Measurements from ENCODE around the gene RHOB. TPM values are rescaled to one million over a fixed set of nuclear protein-coding genes. Genes with fewer than 3 reads are reported as not detected.

Gene RHOB
- 246 and 257 TPM in 2 replicates for total RNA-seq

GRCh38 chr2:20446917-20447436 is at the start of gene RHOB:
TSS of gene RHOB (plus strand) at chr2:20447074. CDS start at chr2:20447466, 392 bp downstream.

Other genes with a start within 250 kb of the RHOB start
- gene SDC1, start 221.9 kb upstream of the RHOB start, total RNA-seq, result 1.4 and 1.9 TPM in 2 replicates
- 13.2 and 18.7 TPM in 2 replicates for gene PUM2, start 96.2 kb upstream of the RHOB start, total RNA-seq
- gene HS1BP3, start 204.0 kb downstream of the RHOB start, total RNA-seq, result 35.8 and 40.2 TPM in 2 replicates
- gene GDF7, start 220.1 kb downstream of the RHOB start, total RNA-seq, result under 0.01 and 0.10 TPM in 2 replicates

Data from mammary microvascular endothelial cell (primary cell).